CD8-positive, alpha-beta memory T cell (primary cell): ENCODE results near the gene PRKAG2. TPM values are rescaled to one million over a fixed set of nuclear protein-coding genes. Genes with fewer than 3 reads are reported as not detected.
A peak's percentile ranks its signal among the peaks of the same experiment; 100 is the strongest.

ENCODE experiments used
- CTCF ChIA-PET: fragments of 350-600 bp; sonication (Branson Sonifier 250); formaldehyde crosslinking; loops from one replicate; lab custom pipeline; 2021; ENCODE audit warnings: antibody characterized with exemption; lab: Charles Lee
- POLR2A ChIA-PET: fragments of 350-600 bp; sonication (Branson Sonifier 250); formaldehyde crosslinking; loops from one replicate; lab custom pipeline; 2021; ENCODE audit warnings: antibody characterized with exemption; lab: Charles Lee
- DNase-seq, 5 donors: peaks; one replicate each; pipeline versions ENCODE4 v3.0.0 to v3.0.0-alpha.2; 2020 to 2022; ENCODE audit warnings: mixed read lengths in 1 of 5
- H3K27ac ChIP-seq: one replicate; pipeline ENCODE4 v1.7.0; 2013; ENCODE audit warnings: low read depth, mild to moderate bottlenecking, low read length, moderate library complexity
- H3K27me3 ChIP-seq: 2 replicates; pipeline ENCODE4 v1.7.0; 2013; ENCODE audit warnings: low read length, mild to moderate bottlenecking; ENCODE audit not compliant: insufficient read depth, poor library complexity, severe bottlenecking
- H3K36me3 ChIP-seq: 2 replicates; pipeline ENCODE4 v1.7.0; 2013; ENCODE audit warnings: mild to moderate bottlenecking, low read length, moderate library complexity; ENCODE audit not compliant: insufficient read depth
- H3K4me1 ChIP-seq: 2 replicates; pipeline ENCODE4 v1.7.0; 2013; ENCODE audit warnings: mild to moderate bottlenecking, low read length, moderate library complexity; ENCODE audit not compliant: insufficient read depth
- H3K4me3 ChIP-seq: 2 replicates; pipeline ENCODE4 v1.7.0; 2013; ENCODE audit warnings: mild to moderate bottlenecking, low read length
- H3K9me3 ChIP-seq: 2 replicates; pipeline ENCODE4 v1.7.0; 2013; ENCODE audit warnings: mild to moderate bottlenecking, low read length
- H3K27ac Mint-ChIP-seq, 8 donors: one replicate each; pipeline ENCODE4 v1.8.0; 2020 to 2021; ENCODE audit warnings: mixed read lengths in 8 of 8, mild to moderate bottlenecking in 6 of 8, inconsistent platforms in 3 of 8, moderate library complexity in 3 of 8
- H3K27me3 Mint-ChIP-seq, 2 donors: one replicate each; pipeline ENCODE4 v1.8.0; 2020 to 2021; ENCODE audit warnings: mixed read lengths in 2 of 2, mild to moderate bottlenecking in 1 of 2, moderate library complexity in 1 of 2
- H3K36me3 Mint-ChIP-seq, 3 donors: one replicate each; pipeline ENCODE4 v1.8.0; 2020 to 2021; ENCODE audit warnings: mixed read lengths in 3 of 3, inconsistent platforms in 1 of 3, mild to moderate bottlenecking in 1 of 3
- H3K4me1 Mint-ChIP-seq, 3 donors: one replicate each; pipeline ENCODE4 v1.8.0; 2020 to 2021; ENCODE audit warnings: mixed read lengths in 3 of 3, inconsistent platforms in 1 of 3, mild to moderate bottlenecking in 1 of 3
- H3K4me3 Mint-ChIP-seq, 7 donors: one replicate each; pipeline ENCODE4 v1.8.0; 2020 to 2021; ENCODE audit warnings: mixed read lengths in 7 of 7, mild to moderate bottlenecking in 6 of 7, moderate library complexity in 4 of 7, inconsistent platforms in 2 of 7
- H3K9me3 Mint-ChIP-seq, 5 donors: one replicate each; pipeline ENCODE4 v1.8.0; 2020 to 2022; ENCODE audit warnings: mixed read lengths in 5 of 5, mild to moderate bottlenecking in 3 of 5, moderate library complexity in 2 of 5, inconsistent platforms in 1 of 5
- polyA plus RNA-seq: library from polyadenylated mRNA; unstranded; fragments of 300-500 nt; fragmentation: Illumina TruSeq; gene quantifications from one replicate; pipeline ENCODE4 v1.2.3, GENCODE V29; 2021
- total RNA-seq, 2 experiments: library from RNA; stranded (reverse); gene quantifications; one replicate each; pipeline ENCODE4 v1.2.3, GENCODE V29; 2021

Gene PRKAG2
- total and polyA plus RNA-seq, 3 experiments from 2014 or later: 23.1 to 31.4 (median 27.2) TPM

GRCh38 chr7:151761231-151761630 lies 115.7 kb downstream of the PRKAG2 start:
- peaks cover 0 to 4% of the 10 kb centered on the region in 2 donors for H3K27me3 Mint-ChIP-seq
- ChIA-PET POLR2A (no interaction called here), CTCF (interaction anchor here (3.8 to 4.2 kb wide), 2 partner anchors 21 to 313 kb away, joined by 15 to 21 read pairs; no protein-coding TSS in a partner anchor)
- peaks cover 0 to 9% (median 6%) of the 10 kb centered on the region in 3 donors for H3K36me3 Mint-ChIP-seq
- Histone ChIP-seq H3K36me3 (no peaks in the 10 kb centered on the region), H3K4me3 (no peak overlapping the region), H3K4me1 (peaks cover 23% of the 10 kb centered on the region), H3K27ac (no peak overlapping the region), H3K9me3 (no peaks in the 10 kb centered on the region), H3K27me3 (no peaks in the 10 kb centered on the region)
- H3K9me3 Mint-ChIP-seq: no peaks in the 10 kb centered on the region
- DNase-seq: no peak
- H3K27ac Mint-ChIP-seq: no peak overlapping the region
- H3K4me1 Mint-ChIP-seq: peaks cover 15 to 32% (median 22%) of the 10 kb centered on the region in 3 donors
- H3K4me3 Mint-ChIP-seq: no peak overlapping the region

GRCh38 chr7:151759591-151760042 lies 117.3 kb downstream of the PRKAG2 start:
- H3K27ac ChIP-seq: no peak overlapping the region
- H3K9me3 Mint-ChIP-seq: no peaks in the 10 kb centered on the region
- POLR2A ChIA-PET: interaction anchor here (1.1 kb wide), 1 partner anchor 189 kb away, joined by 3 read pairs; no protein-coding TSS in a partner anchor
- H3K36me3 Mint-ChIP-seq: peaks cover 0 to 2% (median 0%) of the 10 kb centered on the region in 3 donors
- peaks cover 0 to 4% of the 10 kb centered on the region in 2 donors for H3K27me3 Mint-ChIP-seq
- no peak overlapping the region for H3K4me3 Mint-ChIP-seq
- H3K36me3 ChIP-seq: no peaks in the 10 kb centered on the region
- no peaks in the 10 kb centered on the region for H3K9me3 ChIP-seq
- H3K4me1 Mint-ChIP-seq: peaks cover 22 to 36% (median 28%) of the 10 kb centered on the region in 3 donors
- H3K4me1 ChIP-seq: peaks cover 28% of the 10 kb centered on the region
- no peak overlapping the region for H3K4me3 ChIP-seq
- no peaks in the 10 kb centered on the region for H3K27me3 ChIP-seq
- H3K27ac Mint-ChIP-seq: peak overlapping the region in 4 of 8 donors; percentile 10 to 81 (median 31)
- CTCF ChIA-PET: interaction anchor here (0.9 to 4.2 kb wide), 19 partner anchors 8 to 418 kb away, joined by 3 to 21 read pairs (median 4); partner anchors contain the start of genes NUB1 and RHEB
- DNase-seq: peak; percentile 21 to 71 (median 47)

- Mint-ChIP-seq H3K36me3 (peaks cover 0 to 2% (median 0%) of the 10 kb centered on the region in 3 donors), H3K27me3 (peaks cover 0 to 4% of the 10 kb centered on the region in 2 donors), H3K9me3 (no peaks in the 10 kb centered on the region), H3K4me3 (no peak overlapping the region), H3K4me1 (peaks cover 22 to 36% (median 28%) of the 10 kb centered on the region in 3 donors), H3K27ac (peak overlapping the region in 4 of 8 donors; percentile 11 to 39 (median 17))
- ChIA-PET POLR2A (interaction anchor here (1.1 kb wide), 1 partner anchor 188 kb away, joined by 3 read pairs; no protein-coding TSS in a partner anchor), CTCF (interaction anchor here (0.9 to 3.8 kb wide), 15 partner anchors 7 to 393 kb away, joined by 3 to 15 read pairs (median 4); partner anchors contain the start of gene RHEB)
- no peaks in the 10 kb centered on the region for H3K9me3 ChIP-seq
- H3K36me3 ChIP-seq: no peaks in the 10 kb centered on the region
- H3K4me3 ChIP-seq: no peak overlapping the region
- peaks cover 28% of the 10 kb centered on the region for H3K4me1 ChIP-seq
- H3K27me3 ChIP-seq: no peaks in the 10 kb centered on the region
- no peak for DNase-seq
- no peak overlapping the region for H3K27ac ChIP-seq
These were observed 118.0 kb downstream of the PRKAG2 start for GRCh38 chr7:151758622-151759540.

GRCh38 chr7:151757274-151757673 lies 119.6 kb downstream of the PRKAG2 start:
- Histone ChIP-seq H3K27me3 (no peaks in the 10 kb centered on the region), H3K4me1 (peaks cover 28% of the 10 kb centered on the region), H3K36me3 (no peaks in the 10 kb centered on the region), H3K9me3 (no peaks in the 10 kb centered on the region), H3K27ac (no peak overlapping the region), H3K4me3 (no peak overlapping the region)
- H3K36me3 Mint-ChIP-seq: peaks cover 0 to 3% (median 0%) of the 10 kb centered on the region in 3 donors
- peak overlapping the region in 1 of 7 donors; percentile 9 for H3K4me3 Mint-ChIP-seq
- ChIA-PET CTCF (interaction anchor here (1.1 to 1.4 kb wide), 3 partner anchors 24 to 27 kb away, joined by 3 to 6 read pairs (median 3); no protein-coding TSS in a partner anchor), POLR2A (no interaction called here)
- H3K9me3 Mint-ChIP-seq: no peaks in the 10 kb centered on the region
- H3K27ac Mint-ChIP-seq: peak overlapping the region in 2 of 8 donors; percentile 59 to 89
- no peak for DNase-seq
- peaks cover 22 to 36% (median 28%) of the 10 kb centered on the region in 3 donors for H3K4me1 Mint-ChIP-seq
- peaks cover 0 to 4% of the 10 kb centered on the region in 2 donors for H3K27me3 Mint-ChIP-seq

- Histone ChIP-seq H3K4me3 (no peak overlapping the region), H3K9me3 (no peaks in the 10 kb centered on the region), H3K36me3 (no peaks in the 10 kb centered on the region), H3K4me1 (peaks cover 28% of the 10 kb centered on the region), H3K27ac (no peak overlapping the region), H3K27me3 (no peaks in the 10 kb centered on the region)
- ChIA-PET CTCF (interaction anchor here (0.9 to 1.4 kb wide), 4 partner anchors 24 to 81 kb away, joined by 3 to 6 read pairs (median 3); no protein-coding TSS in a partner anchor), POLR2A (no interaction called here)
- Mint-ChIP-seq H3K4me3 (peak overlapping the region in 3 of 7 donors; percentile 23 to 62 (median 59)), H3K27me3 (peaks cover 0 to 4% of the 10 kb centered on the region in 2 donors), H3K36me3 (peaks cover 3 to 7% (median 4%) of the 10 kb centered on the region in 3 donors), H3K27ac (peak overlapping the region in 6 of 8 donors; percentile 51 to 89 (median 74)), H3K9me3 (no peaks in the 10 kb centered on the region), H3K4me1 (peaks cover 22 to 36% (median 28%) of the 10 kb centered on the region in 3 donors)
- DNase-seq: no peak
These were observed 120.0 kb downstream of the PRKAG2 start for GRCh38 chr7:151756866-151757265.

- Histone ChIP-seq H3K36me3 (no peaks in the 10 kb centered on the region), H3K9me3 (no peaks in the 10 kb centered on the region), H3K4me1 (peaks cover 28% of the 10 kb centered on the region), H3K27ac (no peak overlapping the region), H3K4me3 (peak overlapping the region; percentile 26), H3K27me3 (no peaks in the 10 kb centered on the region)
- peak overlapping the region; percentile 46 to 81 (median 62) for H3K4me3 Mint-ChIP-seq
- no peaks in the 10 kb centered on the region for H3K9me3 Mint-ChIP-seq
- peak; percentile 11 to 72 (median 36) for DNase-seq
- H3K27me3 Mint-ChIP-seq: peaks cover 0 to 4% of the 10 kb centered on the region in 2 donors
- H3K4me1 Mint-ChIP-seq: peaks cover 22 to 36% (median 28%) of the 10 kb centered on the region in 3 donors
- ChIA-PET POLR2A (no interaction called here), CTCF (interaction anchor here (0.7 to 1.4 kb wide), 4 partner anchors 13 to 81 kb away, joined by 3 to 6 read pairs (median 3); no protein-coding TSS in a partner anchor)
- H3K36me3 Mint-ChIP-seq: peaks cover 6 to 7% (median 7%) of the 10 kb centered on the region in 3 donors
- H3K27ac Mint-ChIP-seq: peak overlapping the region in 7 of 8 donors; percentile 49 to 94 (median 88)
These were observed 120.7 kb downstream of the PRKAG2 start for GRCh38 chr7:151756076-151756731.

- ChIA-PET POLR2A (no interaction called here), CTCF (no interaction called here)
- Histone ChIP-seq H3K4me3 (no peak overlapping the region), H3K36me3 (no peaks in the 10 kb centered on the region), H3K27ac (no peak overlapping the region), H3K4me1 (peaks cover 28% of the 10 kb centered on the region), H3K9me3 (no peaks in the 10 kb centered on the region), H3K27me3 (no peaks in the 10 kb centered on the region)
- Mint-ChIP-seq H3K4me1 (peaks cover 22 to 36% (median 28%) of the 10 kb centered on the region in 3 donors), H3K27ac (peak overlapping the region in 5 of 8 donors; percentile 37 to 89 (median 68)), H3K36me3 (peaks cover 7 to 9% (median 9%) of the 10 kb centered on the region in 3 donors), H3K4me3 (no peak overlapping the region), H3K9me3 (no peaks in the 10 kb centered on the region), H3K27me3 (peaks cover 0 to 2% of the 10 kb centered on the region in 2 donors)
- no peak for DNase-seq
These were observed 121.6 kb downstream of the PRKAG2 start for GRCh38 chr7:151755131-151755801.
